IMR-90 (cell line): ENCODE data around the gene SHISA6. TPM values are rescaled to one million over a fixed set of nuclear protein-coding genes. Genes with fewer than 3 reads are reported as not detected.

ENCODE experiments used
- ATAC-seq: fragments of 200-7000 bp; cut with Tn5 transposase; 2 replicates; pipeline ENCODE4 v1.9.1; 2020; ENCODE audit warnings: low read depth, mild to moderate bottlenecking, moderate library complexity
- BruUV-seq: library from RNA; stranded (reverse); fragments of 400-500 nt; replicated peaks from 2 replicates; lab custom pipeline; 2021; lab: Mats Ljungman, UMichigan
- CTCF ChIA-PET: fragments of 300-600 bp; formaldehyde crosslinking; extraction: SDS; loops from one replicate; lab custom pipeline; 2021; ENCODE audit warnings: antibody characterized with exemption; lab: Yijun Ruan, JAX
- POLR2A ChIA-PET: fragments of 300-600 bp; sonication (Branson Sonifier 250); formaldehyde crosslinking; loops from one replicate; lab custom pipeline; 2022; ENCODE audit warnings: antibody characterized with exemption; ENCODE audit not compliant: unreplicated experiment; lab: Charles Lee
- DNase-seq: peaks from one replicate; pipeline ENCODE4 v3.0.0; 2013
- H2AFZ ChIP-seq: replicated peaks from 2 replicates; pipeline ENCODE3; 2013; ENCODE audit warnings: low read length, mild to moderate bottlenecking; ENCODE audit not compliant: poor library complexity
- H2AK5ac ChIP-seq: 2 replicates; pipeline ENCODE4 v1.6.1; 2013; ENCODE audit warnings: low read depth, low read length, inconsistent platforms
- H2AK9ac ChIP-seq: replicated peaks from 2 replicates; pipeline ENCODE3; 2013; ENCODE audit warnings: mild to moderate bottlenecking, low read depth, low read length, moderate library complexity; ENCODE audit not compliant: poor library complexity
- H2BK120ac ChIP-seq: 2 replicates; pipeline ENCODE4 v1.6.1; 2013; ENCODE audit warnings: low read depth, low read length, inconsistent platforms
- H2BK15ac ChIP-seq: 3 replicates; pipeline ENCODE4 v1.6.1; 2013; ENCODE audit warnings: low read depth, low read length, inconsistent platforms
- H2BK20ac ChIP-seq: 2 replicates; pipeline ENCODE4 v1.6.1; 2013; ENCODE audit warnings: low read depth, mild to moderate bottlenecking, inconsistent platforms, low read length, moderate library complexity
- H2BK5ac ChIP-seq: 2 replicates; pipeline ENCODE4 v1.6.1; 2013; ENCODE audit warnings: mild to moderate bottlenecking, low read depth, low read length, inconsistent platforms; ENCODE audit not compliant: poor library complexity, severe bottlenecking
- H3K14ac ChIP-seq: replicated peaks from 2 replicates; pipeline ENCODE4 v1.6.1; 2013; ENCODE audit warnings: low read depth, low read length, inconsistent platforms
- H3K18ac ChIP-seq: 2 replicates; pipeline ENCODE4 v1.6.1; 2013; ENCODE audit warnings: low read depth, low read length, control low read depth
- H3K23ac ChIP-seq: 2 replicates; pipeline ENCODE4 v1.6.1; 2013; ENCODE audit warnings: low read depth, low read length, inconsistent platforms
- H3K27ac ChIP-seq: 2 replicates; pipeline ENCODE4 v1.5.1; 2013; ENCODE audit warnings: mild to moderate bottlenecking, control low read depth, low read length; ENCODE audit not compliant: insufficient read depth
- H3K27me3 ChIP-seq: 2 replicates; pipeline ENCODE4 v1.6.1; 2013; ENCODE audit warnings: low read length; ENCODE audit not compliant: control insufficient read depth, insufficient read depth
- H3K36me3 ChIP-seq: 2 replicates; pipeline ENCODE4 v1.6.1; 2013; ENCODE audit warnings: low read length, mixed read lengths; ENCODE audit not compliant: control insufficient read depth, insufficient read depth
- H3K4ac ChIP-seq: 2 replicates; pipeline ENCODE4 v1.6.1; 2013; ENCODE audit warnings: low read depth, low read length, inconsistent platforms
- H3K4me1 ChIP-seq: 2 replicates; pipeline ENCODE4 v1.6.1; 2013; ENCODE audit warnings: low read length, mixed read lengths; ENCODE audit not compliant: control insufficient read depth, insufficient read depth
- H3K4me2 ChIP-seq: 2 replicates; pipeline ENCODE4 v1.6.1; 2013; ENCODE audit warnings: low read depth, mild to moderate bottlenecking, control low read depth, low read length, moderate library complexity
- H3K4me3 ChIP-seq: 2 replicates; pipeline ENCODE4 v1.5.1; 2013; ENCODE audit warnings: low read depth, mild to moderate bottlenecking, control low read depth, low read length, moderate library complexity; ENCODE audit not compliant: insufficient read depth
- H3K56ac ChIP-seq: 2 replicates; pipeline ENCODE4 v1.6.1; 2013; ENCODE audit warnings: low read length, inconsistent platforms; ENCODE audit not compliant: insufficient read depth; ENCODE audit errors: extremely low read depth
- H3K79me1 ChIP-seq, 2 experiments: 2 replicates each; pipeline ENCODE4 v1.6.1; 2013; ENCODE audit warnings: low read length in 2 of 2, inconsistent platforms in 1 of 2, low read depth in 1 of 2
- H3K9ac ChIP-seq: 2 replicates; pipeline ENCODE4 v1.6.1; 2013; ENCODE audit warnings: low read depth, low read length, control low read depth
- H3K9me1 ChIP-seq: 2 replicates; pipeline ENCODE4 v1.6.1; 2013; ENCODE audit warnings: low read length, inconsistent platforms; ENCODE audit not compliant: insufficient read depth
- H3K9me3 ChIP-seq: 2 replicates; pipeline ENCODE4 v1.6.1; 2013; ENCODE audit warnings: low read length; ENCODE audit not compliant: control insufficient read depth, insufficient read depth
- H4K20me1 ChIP-seq: 2 replicates; pipeline ENCODE4 v1.6.1; 2013; ENCODE audit warnings: low read length, inconsistent platforms; ENCODE audit not compliant: insufficient read depth
- H4K5ac ChIP-seq: 2 replicates; pipeline ENCODE4 v1.6.1; 2013; ENCODE audit warnings: mild to moderate bottlenecking, low read depth, low read length, control low read depth
- H4K8ac ChIP-seq, 2 experiments: 2 replicates each; pipeline ENCODE4 v1.6.1; 2013; ENCODE audit warnings: low read depth in 2 of 2, low read length in 2 of 2, control low read depth in 1 of 2, inconsistent platforms in 1 of 2
- H4K91ac ChIP-seq: 2 replicates; pipeline ENCODE4 v1.6.1; 2013; ENCODE audit warnings: low read depth, low read length, inconsistent platforms; ENCODE audit not compliant: insufficient read depth
- BHLHE40 ChIP-seq: fragments of 150-350 bp; IDR thresholded peaks from 2 replicates; pipeline ENCODE4 v1.6.1; 2016; ENCODE audit warnings: mild to moderate bottlenecking, low read depth, low read length
- CEBPB ChIP-seq: IDR thresholded peaks from 2 replicates; pipeline ENCODE4 v1.6.1; 2012; ENCODE audit warnings: low read depth, low read length, improper control_type of control experiment
- CHD1 ChIP-seq: IDR thresholded peaks from 2 replicates; pipeline ENCODE4 v1.6.1; 2012; ENCODE audit warnings: low read depth, low read length, improper control_type of control experiment
- FOS ChIP-seq: fragments of 150-350 bp; IDR thresholded peaks from 2 replicates; pipeline ENCODE4 v1.6.1; 2016; ENCODE audit warnings: low read depth, low read length
- MAFK ChIP-seq: IDR thresholded peaks from 2 replicates; pipeline ENCODE4 v1.6.1; 2012; ENCODE audit warnings: low read depth, low read length, improper control_type of control experiment
- MAZ ChIP-seq: IDR thresholded peaks from 2 replicates; pipeline ENCODE4 v1.6.1; 2012; ENCODE audit warnings: low read depth, mild to moderate bottlenecking, low read length, improper control_type of control experiment, moderate library complexity, borderline replicate concordance
- MXI1 ChIP-seq: IDR thresholded peaks from 2 replicates; pipeline ENCODE4 v1.6.1; 2012; ENCODE audit warnings: low read depth, mild to moderate bottlenecking, low read length, moderate library complexity, borderline replicate concordance
- NFE2L2 ChIP-seq: fragments of 150-350 bp; IDR thresholded peaks from 2 replicates; pipeline ENCODE4 v1.6.1; 2016; ENCODE audit warnings: low read depth, mild to moderate bottlenecking, low read length
- POLR2A ChIP-seq: IDR thresholded peaks from 2 replicates; pipeline ENCODE4 v1.6.1; 2012; ENCODE audit warnings: mild to moderate bottlenecking, low read depth, low read length
- RAD21 ChIP-seq: IDR thresholded peaks from 2 replicates; pipeline ENCODE4 v1.6.1; 2012; ENCODE audit warnings: low read length, improper control_type of control experiment
- RCOR1 ChIP-seq: IDR thresholded peaks from 2 replicates; pipeline ENCODE4 v1.6.1; 2012; ENCODE audit warnings: mild to moderate bottlenecking, low read length, improper control_type of control experiment; ENCODE audit not compliant: insufficient replicate concordance
- RFX5 ChIP-seq: IDR thresholded peaks from 2 replicates; pipeline ENCODE4 v1.8.0; 2012; ENCODE audit warnings: low read depth, mild to moderate bottlenecking, low read length, moderate library complexity
- SMC3 ChIP-seq: fragments of 150-350 bp; IDR thresholded peaks from 2 replicates; pipeline ENCODE4 v1.6.1; 2016; ENCODE audit warnings: low read depth, mild to moderate bottlenecking, antibody characterized with exemption, low read length, moderate library complexity
- WGBS, 2 experiments: methylation state at CpG; one replicate each; pipeline versions ENCODE4 v1.1.5 to v1.1.7; 2013; ENCODE audit warnings: missing lambda C conversion rate in 2 of 2; ENCODE audit not compliant: insufficient read length in 1 of 2; ENCODE audit errors: extremely low coverage in 2 of 2; 5-methylcytosine and 5-hydroxymethylcytosine counted together
- dilution Hi-C: fragments of 300-500 bp; cut with HindIII; formaldehyde crosslinking; loops from one replicate; pipeline ENCODE4 v1.14.3; 2018; ENCODE audit warnings: low sequenced_read_pairs; ENCODE audit not compliant: unreplicated experiment
- in situ Hi-C: fragments of 300-500 bp; cut with MboI; formaldehyde crosslinking; loops from 3 replicates; pipeline ENCODE4 v1.14.3; 2019; ENCODE audit warnings: low sequenced_read_pairs, inconsistent platforms, mixed read lengths
- intact Hi-C: fragments of 100-400 bp; cut with micrococcal nuclease; formaldehyde crosslinking; loops from 2 replicates; pipeline ENCODE4 v1.10.0; 2022
- polyA plus RNA-seq, 3 experiments: library from polyadenylated mRNA; depleted of rRNA; stranded (reverse); fragments of >200 nt; gene quantifications; 2 replicates each; pipeline ENCODE4 v1.2.3, GENCODE V29; 2012; ENCODE audit warnings: low replicate concordance in 1 of 3
- total RNA-seq: library from RNA; depleted of rRNA; stranded (reverse); fragments of >200 nt; gene quantifications from 2 replicates; pipeline ENCODE4 v1.2.3, GENCODE V29; 2012
- TF ChIP-seq, protein P1 (sequence below): fragments of 150-350 bp; IDR thresholded peaks from 2 replicates; pipeline ENCODE4 v1.6.1; 2017; ENCODE audit warnings: mild to moderate bottlenecking, antibody characterized with exemption, low read length, low read depth
- TF ChIP-seq, protein P2 (sequence below): conservative IDR thresholded peaks from 2 replicates; pipeline ENCODE4 v1.5.1; 2012; ENCODE audit warnings: mild to moderate bottlenecking, low read depth, low read length, improper control_type of control experiment
- TF ChIP-seq, protein P3 (sequence below): fragments of 150-350 bp; IDR thresholded peaks from 2 replicates; pipeline ENCODE4 v1.6.1; 2016; ENCODE audit warnings: low read depth, mild to moderate bottlenecking, low read length, moderate library complexity, borderline replicate concordance

The SHISA6 gene
- total and polyA plus RNA-seq, 2 of the 4 experiments (the other 2 are of a cell fraction): not detected

DNA sequence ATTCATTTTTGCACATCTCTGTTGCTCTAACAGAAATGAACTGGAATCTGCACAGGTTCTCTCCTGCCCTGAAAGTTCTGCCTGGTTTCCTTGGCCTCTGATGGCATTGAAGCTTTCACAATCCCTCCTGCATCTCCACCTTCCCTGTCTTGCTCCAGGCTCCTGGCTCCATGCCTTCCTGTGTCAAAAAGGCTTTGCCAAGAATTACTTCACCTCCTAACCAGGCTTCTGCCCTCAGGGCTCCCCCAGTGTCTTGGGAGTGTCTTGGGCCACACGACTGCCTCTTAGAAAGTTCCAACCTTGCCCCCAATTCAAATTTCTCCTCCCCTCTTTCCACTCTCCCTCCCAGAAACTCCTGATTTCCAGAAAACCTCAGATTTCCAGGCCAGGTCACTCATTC is 320.3 kb downstream of the SHISA6 start:
- no peak for ATAC-seq
- Histone ChIP-seq H2BK20ac (no peak overlapping the region), H4K91ac (no peak overlapping the region), H3K9ac (no peak overlapping the region), H3K14ac (no peak overlapping the region), H3K4me1 (no peaks in the 10 kb centered on the region), H4K5ac (no peak overlapping the region), H3K4me2 (no peak overlapping the region), H3K23ac (no peak overlapping the region), H3K18ac (no peak overlapping the region), H3K4ac (no peak overlapping the region), H2BK5ac (no peak overlapping the region), H3K27ac (no peak overlapping the region), H3K4me3 (no peak overlapping the region), H4K20me1 (no peaks in the 10 kb centered on the region), H4K8ac (no peak overlapping the region), H3K36me3 (no peaks in the 10 kb centered on the region), H3K79me1 (no peaks in the 10 kb centered on the region), H3K27me3 (no peaks in the 10 kb centered on the region), H3K9me1 (no peaks in the 10 kb centered on the region), H3K9me3 (peaks cover 46% of the 10 kb centered on the region), H3K56ac (no peak overlapping the region), H2AK9ac (no peak overlapping the region), H2AFZ (no peak overlapping the region), H2BK120ac (no peak overlapping the region), H2AK5ac (no peak overlapping the region), H2BK15ac (no peak overlapping the region)
- WGBS, 2 experiments: no CpG with 5 or more reads among the region's 1 CpG
- intact Hi-C loops (no loop called here), in situ Hi-C loops (no loop called here), dilution Hi-C loops (no loop called here)
- TF ChIP-seq SMC3: no peak
- TF ChIP-seq MXI1: no peak
- TF ChIP-seq, protein P1, sequence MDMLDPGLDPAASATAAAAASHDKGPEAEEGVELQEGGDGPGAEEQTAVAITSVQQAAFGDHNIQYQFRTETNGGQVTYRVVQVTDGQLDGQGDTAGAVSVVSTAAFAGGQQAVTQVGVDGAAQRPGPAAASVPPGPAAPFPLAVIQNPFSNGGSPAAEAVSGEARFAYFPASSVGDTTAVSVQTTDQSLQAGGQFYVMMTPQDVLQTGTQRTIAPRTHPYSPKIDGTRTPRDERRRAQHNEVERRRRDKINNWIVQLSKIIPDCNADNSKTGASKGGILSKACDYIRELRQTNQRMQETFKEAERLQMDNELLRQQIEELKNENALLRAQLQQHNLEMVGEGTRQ: no peak
- no peak for TF ChIP-seq NFE2L2
- TF ChIP-seq CHD1: no peak
- no peak for TF ChIP-seq MAFK
- no peak for TF ChIP-seq RFX5
- no peak for TF ChIP-seq BHLHE40
- TF ChIP-seq, protein P2, sequence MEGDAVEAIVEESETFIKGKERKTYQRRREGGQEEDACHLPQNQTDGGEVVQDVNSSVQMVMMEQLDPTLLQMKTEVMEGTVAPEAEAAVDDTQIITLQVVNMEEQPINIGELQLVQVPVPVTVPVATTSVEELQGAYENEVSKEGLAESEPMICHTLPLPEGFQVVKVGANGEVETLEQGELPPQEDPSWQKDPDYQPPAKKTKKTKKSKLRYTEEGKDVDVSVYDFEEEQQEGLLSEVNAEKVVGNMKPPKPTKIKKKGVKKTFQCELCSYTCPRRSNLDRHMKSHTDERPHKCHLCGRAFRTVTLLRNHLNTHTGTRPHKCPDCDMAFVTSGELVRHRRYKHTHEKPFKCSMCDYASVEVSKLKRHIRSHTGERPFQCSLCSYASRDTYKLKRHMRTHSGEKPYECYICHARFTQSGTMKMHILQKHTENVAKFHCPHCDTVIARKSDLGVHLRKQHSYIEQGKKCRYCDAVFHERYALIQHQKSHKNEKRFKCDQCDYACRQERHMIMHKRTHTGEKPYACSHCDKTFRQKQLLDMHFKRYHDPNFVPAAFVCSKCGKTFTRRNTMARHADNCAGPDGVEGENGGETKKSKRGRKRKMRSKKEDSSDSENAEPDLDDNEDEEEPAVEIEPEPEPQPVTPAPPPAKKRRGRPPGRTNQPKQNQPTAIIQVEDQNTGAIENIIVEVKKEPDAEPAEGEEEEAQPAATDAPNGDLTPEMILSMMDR: no peak
- no peak for TF ChIP-seq RAD21
- TF ChIP-seq MAZ: no peak
- no peak for TF ChIP-seq RCOR1
- no peak for TF ChIP-seq POLR2A
- no peak for TF ChIP-seq CEBPB
- TF ChIP-seq, protein P3, sequence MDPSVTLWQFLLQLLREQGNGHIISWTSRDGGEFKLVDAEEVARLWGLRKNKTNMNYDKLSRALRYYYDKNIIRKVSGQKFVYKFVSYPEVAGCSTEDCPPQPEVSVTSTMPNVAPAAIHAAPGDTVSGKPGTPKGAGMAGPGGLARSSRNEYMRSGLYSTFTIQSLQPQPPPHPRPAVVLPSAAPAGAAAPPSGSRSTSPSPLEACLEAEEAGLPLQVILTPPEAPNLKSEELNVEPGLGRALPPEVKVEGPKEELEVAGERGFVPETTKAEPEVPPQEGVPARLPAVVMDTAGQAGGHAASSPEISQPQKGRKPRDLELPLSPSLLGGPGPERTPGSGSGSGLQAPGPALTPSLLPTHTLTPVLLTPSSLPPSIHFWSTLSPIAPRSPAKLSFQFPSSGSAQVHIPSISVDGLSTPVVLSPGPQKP: no peak
- TF ChIP-seq FOS: no peak
- DNase-seq: no peak
- POLR2A ChIA-PET: no interaction called here
- no TSS peak for BruUV-seq
- CTCF ChIA-PET: no interaction called here
